Inflammatory macrophage (primary cell): Measurements from ENCODE around the gene SPECC1L.
"Not testable (repeated sequence)": the region's sequence is repeated elsewhere in the genome, so short reads cannot be mapped to it uniquely, and the experiment has no call there.

Experiments used
- DNase-seq, 2 donors: peaks; one replicate each; pipeline ENCODE4 v3.0.0-alpha.2; 2020 to 2022

Gene SPECC1L

DNA sequence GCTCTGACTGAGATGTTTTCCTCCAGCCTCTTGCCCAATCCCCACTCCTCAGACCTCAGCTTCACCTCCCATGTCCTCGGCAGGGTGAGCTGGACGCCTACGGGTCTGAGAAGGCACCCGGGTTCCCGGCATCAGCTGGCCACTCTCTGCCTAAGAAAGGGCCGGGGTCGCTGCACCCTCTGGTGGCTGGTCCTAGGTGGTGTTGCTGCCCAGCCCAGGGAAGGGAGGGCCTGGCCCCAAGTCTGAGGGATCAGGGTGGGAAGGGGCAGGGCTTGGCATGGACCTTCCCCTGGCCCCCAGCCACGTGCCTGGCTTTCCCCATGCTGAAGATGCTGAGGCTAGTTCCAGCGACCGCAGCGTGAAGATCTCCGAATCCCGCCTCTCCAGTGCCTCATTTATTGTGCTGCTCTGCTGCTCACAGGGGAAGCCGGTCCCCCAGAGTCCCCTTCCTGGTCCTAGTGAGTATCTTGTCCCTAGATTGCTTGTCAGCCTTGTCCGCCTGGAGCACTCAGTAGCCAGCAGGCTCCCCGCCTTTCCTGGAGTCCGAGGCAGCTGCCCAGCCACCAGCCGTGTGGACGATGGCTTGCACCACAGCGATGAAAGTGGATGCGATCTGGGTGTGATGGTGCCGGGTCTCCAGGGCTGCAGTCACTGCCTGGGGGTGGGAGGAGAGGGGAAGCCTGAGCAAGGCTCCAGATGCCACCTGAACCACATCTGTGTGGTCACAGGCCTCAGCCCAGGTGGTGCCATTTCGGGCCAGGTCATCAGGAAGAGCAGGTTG lies 22.9 kb upstream of the SPECC1L start:
- DNase-seq = peak; percentile 61 to 77

DNA sequence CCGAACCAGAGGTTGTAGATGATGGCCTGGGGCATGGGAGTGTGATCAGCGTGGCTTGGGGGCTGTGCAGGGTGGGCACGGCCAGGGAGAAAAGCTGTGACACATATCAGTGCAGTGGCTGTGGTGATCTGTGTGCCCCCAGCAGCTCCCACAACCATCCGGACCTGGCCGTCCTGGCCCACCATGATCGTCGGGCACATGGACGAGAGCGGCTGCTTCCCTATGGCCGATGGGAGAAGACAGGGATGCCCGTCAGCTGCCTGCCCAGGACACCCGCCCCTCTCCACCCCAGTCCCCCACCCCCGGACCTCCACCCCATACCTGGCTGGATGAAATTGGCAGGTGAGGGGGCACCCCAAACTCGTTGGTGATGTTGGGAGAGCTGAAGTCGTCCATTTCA lies 22.0 kb upstream of the SPECC1L start:
- not testable (repeated sequence) for DNase-seq

GRCh38 chr22:24249413-24249812 lies 21.2 kb upstream of the SPECC1L start:
- not testable (repeated sequence) for DNase-seq

DNA sequence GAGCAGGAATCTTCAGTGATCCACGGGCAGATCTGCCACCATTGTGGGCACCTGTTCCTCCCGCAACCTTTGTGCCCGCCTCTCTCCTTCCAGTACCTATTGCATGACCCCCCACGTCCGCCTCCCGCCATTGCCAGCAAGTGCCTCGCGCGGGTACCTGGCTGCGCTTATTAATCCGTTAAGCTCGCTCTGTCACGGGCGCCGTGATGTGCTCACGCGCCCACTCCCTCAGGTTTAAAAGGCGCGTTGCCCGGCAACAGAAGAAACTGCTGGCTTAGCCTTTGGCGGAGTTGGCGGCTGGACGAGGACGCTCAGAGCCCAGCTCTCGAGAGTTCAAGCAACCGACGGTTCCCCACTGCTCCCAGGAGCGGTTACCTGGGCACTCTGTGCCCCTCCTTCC lies 19.3 kb upstream of the SPECC1L start:
- DNase-seq = not testable (repeated sequence)

- DNase-seq = not testable (repeated sequence)
Observed at GRCh38 chr22:24253126-24253525, 17.5 kb upstream of the SPECC1L start.

GRCh38 chr22:24256136-24256535 lies 14.5 kb upstream of the SPECC1L start:
- DNase-seq = not testable (repeated sequence)

DNA sequence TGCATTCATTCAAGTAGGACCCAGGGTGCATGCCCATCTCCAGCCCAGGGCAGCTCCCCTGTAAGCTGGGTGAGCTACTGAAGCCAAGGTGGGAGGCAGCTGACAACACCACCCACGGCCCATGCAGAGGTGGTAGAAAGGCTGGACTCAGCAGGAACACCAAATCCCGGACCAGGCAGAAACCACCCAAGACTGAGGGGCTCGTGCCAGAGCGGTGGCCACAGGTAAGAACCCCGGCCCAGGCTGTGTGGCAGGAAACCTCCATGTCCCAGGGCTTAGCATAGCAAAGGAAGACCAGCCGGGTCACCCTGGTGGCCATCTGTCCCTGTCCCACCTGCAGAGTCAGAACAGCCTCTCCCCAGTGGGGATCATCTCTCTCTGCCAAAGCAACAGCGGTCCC lies 13.9 kb upstream of the SPECC1L start:
- DNase-seq = not testable (repeated sequence)

DNA sequence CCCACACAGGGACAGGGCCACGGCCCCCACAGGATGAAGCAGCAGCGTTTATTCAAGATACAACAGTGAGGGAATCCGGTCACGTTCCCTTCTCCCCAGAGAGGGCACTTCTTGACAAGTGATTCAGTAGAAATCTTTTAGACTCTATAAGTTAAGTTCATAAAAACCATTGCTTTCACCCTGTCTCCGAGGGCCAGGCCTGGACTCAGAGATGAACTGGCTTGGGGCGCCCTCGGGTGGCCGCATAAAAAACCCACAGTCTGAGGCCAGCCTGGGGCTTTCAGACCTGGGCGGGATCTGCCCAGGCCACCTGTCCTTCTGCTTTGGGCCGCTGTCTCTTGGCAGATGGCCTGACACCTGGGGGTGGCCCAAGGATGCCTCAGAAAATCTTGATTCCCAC lies 11.2 kb upstream of the SPECC1L start:
- DNase-seq = peak; percentile 74 to 78

- DNase-seq = not testable (repeated sequence)
Observed at GRCh38 chr22:24262185-24262749, 8.4 kb upstream of the SPECC1L start.

GRCh38 chr22:24263479-24263878 lies 7.2 kb upstream of the SPECC1L start:
- DNase-seq = not testable (repeated sequence)

- DNase-seq = not testable (repeated sequence)
Observed at GRCh38 chr22:24264329-24264896, 6.2 kb upstream of the SPECC1L start.

- no peak for DNase-seq
Observed at GRCh38 chr22:24265734-24266133, 4.9 kb upstream of the SPECC1L start.

DNA sequence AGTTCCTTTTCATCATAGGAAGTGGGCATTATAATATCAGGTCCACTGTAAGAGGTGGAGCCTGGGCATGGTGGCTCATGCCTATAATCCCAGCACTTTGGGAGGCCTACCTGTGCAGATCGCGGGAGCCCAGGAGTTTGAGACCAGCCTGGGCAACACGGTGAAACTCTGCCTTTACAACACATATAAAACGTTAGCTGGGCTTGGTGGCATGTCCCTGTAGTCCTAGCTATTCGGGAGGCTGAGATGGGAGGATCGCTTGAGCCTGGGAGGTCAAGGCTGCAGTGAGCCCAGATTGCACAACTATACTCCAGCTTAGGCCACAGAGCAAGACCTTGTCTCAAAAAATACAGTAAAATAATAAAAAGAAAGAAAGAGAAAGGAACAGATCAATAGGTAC lies 4.1 kb upstream of the SPECC1L start:
- DNase-seq = not testable (repeated sequence)

GRCh38 chr22:24271386-24271854 lies 789 bp downstream of the SPECC1L start:
- DNase-seq = peak; percentile 12 to 19

DNA sequence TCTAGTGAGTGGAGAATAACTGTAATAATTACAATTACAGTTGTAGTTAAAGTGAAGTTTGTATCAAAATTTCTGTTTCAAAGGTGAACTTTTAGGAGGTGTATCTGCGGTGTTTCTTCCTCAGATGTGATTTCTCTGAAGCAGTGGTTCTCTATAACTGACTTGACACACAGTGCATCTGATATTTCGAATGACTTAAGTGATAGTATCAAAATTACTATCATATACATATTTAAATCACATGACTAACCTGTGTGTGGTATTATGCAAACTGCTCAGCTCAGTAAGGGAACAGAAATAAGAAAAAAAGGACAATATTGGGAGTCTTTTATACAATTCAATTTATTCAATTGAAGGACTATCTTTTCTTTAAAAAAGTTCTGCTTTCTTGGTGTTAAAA lies 2.4 kb downstream of the SPECC1L start:
- DNase-seq = not testable (repeated sequence)

DNA sequence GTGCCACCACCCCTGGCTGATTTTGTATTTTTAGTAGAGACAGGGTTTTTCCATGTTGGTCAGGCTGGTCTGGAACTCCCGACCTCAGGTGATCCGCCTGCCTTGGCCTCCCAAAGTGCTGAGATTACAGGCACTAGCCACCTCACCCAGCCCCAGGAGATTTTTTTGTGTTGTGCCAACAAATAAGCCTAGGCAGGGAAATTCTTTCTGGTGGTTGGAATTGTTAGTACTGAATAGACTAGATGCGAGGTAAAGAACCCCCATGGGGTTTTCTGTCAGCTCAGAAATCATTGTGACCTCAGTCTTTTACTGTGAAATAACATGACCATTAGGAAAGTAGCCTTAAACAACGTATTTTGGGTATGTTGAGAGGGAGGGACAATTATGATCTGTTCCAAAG lies 3.3 kb downstream of the SPECC1L start:
- DNase-seq = not testable (repeated sequence)

GRCh38 chr22:24274696-24275405 lies 4.2 kb downstream of the SPECC1L start:
- not testable (repeated sequence) for DNase-seq

DNA sequence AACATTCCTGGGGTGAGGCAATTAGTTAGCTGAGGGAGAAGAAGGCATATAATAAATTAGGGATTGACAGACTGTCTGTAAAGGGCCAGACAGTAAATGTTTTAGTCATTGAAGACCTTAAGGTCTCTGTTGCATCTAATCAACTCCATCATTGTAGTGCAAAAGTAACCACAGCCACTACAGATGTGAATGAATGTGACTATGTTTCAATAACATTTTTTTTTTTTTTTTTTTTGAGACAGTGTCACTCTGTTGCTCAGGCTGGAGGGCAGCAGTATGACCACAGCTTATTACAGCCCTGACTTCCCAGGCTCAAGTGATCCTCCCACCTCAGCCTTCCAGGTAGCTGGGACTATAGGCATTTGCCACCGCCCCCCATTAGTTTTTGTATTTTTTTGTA lies 9.7 kb downstream of the SPECC1L start:
- not testable (repeated sequence) for DNase-seq

DNA sequence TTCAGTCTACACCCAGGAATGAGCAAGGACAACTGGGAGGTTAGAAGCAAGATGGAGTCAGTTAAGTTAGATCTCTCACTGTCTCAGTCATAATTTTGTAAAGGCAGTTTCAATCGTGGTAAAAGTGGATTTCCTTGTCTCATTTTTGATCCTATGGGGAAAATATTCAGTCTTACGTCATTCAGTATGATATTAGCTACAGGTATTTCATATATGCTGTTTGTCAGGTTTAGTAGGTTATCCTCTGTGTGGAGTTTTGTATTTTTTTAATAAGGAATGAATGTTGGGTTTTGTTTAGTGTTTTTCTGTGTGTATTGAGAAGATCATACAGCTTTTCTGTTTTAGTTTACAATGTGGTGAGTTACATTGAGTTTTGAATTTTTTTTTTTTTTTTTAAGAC lies 11.8 kb downstream of the SPECC1L start:
- DNase-seq = no peak

DNA sequence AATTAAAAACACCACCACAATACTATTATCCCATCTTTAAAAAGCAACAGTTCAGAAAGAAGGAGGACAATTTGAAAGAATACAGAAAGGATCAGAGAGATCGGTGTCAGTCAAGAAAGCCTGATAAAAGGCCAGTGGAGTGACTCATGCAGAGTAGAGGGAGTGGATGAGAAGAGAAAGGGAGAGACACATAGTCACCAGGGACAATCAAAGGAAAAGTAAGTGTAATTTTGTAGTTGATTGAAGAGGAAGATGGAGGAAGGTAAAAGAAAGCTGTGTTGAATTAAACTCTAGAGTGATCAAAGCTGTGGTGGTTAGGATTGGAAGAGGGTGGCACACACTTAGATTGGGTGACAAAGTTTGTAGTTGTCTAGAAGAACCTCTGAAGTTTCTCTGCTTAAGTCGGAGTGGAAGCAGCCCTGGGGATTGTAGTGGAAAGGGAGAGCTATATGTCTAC lies 14.1 kb downstream of the SPECC1L start:
- DNase-seq = no peak

- DNase-seq = no peak
Observed at GRCh38 chr22:24285245-24285644, 14.6 kb downstream of the SPECC1L start.

GRCh38 chr22:24287212-24287611 lies 16.6 kb downstream of the SPECC1L start:
- DNase-seq = not testable (repeated sequence)

DNA sequence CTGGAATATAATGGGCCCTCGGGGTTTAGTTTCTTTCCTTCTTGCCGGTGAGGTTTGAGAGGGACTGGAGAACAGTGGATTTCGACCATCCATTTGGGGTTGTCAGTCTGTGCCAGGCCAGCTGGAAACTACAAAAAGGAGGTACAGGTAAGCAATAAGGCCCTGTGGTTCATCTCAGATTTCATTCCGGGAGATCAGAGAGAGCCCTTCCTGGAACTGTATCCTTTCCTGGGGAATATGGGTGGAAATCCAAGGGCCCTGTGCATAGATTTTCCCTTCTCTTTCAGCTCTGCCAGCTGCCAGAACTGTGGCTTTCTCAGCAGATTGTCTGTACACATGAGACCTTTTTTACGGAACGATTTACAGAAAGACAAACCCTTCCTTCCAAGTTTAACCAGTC lies 17.2 kb downstream of the SPECC1L start:
- DNase-seq = not testable (repeated sequence)
